ENCODE measurements around the gene NAP1L4.

Gene NAP1L4

DNA sequence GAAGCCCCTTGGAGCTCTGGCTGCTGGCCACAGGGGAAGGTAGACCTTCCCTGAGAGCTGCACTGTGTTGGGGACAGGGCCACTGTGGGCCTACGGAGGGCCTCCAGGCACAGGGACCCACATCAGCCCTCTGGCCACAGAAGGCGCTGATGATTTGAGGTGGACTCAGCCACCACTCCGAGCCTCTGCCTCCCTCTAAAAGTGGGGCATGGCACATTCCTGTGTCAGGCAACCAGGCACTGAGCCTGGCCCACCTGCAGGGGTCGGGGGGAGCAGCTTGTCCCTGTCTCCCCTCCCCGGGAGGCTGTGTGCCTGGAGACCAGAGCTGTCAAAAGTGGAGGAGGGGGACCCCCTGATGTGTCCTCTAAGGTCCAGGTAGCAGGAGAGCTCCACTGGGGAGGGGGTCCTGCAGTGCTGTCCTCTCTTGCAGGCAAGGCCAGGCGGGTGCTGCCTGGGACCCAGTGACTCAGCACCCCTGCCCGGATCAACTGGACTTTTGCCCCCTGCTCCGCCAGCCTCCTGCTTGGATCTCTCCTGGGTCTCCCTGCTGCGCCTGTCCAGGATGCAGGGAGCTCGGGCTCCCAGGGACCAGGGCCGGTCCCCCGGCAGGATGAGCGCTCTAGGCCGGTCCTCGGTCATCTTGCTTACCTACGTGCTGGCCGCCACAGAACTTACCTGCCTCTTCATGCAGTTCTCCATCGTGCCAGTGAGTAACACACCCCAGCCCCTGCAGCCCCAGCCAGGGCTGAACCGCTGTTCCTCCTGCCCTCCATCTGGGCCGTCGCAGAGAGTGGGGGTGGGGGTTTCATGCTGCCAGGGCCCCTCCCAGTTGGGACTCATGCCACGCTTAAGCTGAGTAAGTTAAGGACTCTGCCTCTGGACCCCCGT is 89.1 kb downstream of the NAP1L4 start:
- DNase-seq, result no peak

DNA sequence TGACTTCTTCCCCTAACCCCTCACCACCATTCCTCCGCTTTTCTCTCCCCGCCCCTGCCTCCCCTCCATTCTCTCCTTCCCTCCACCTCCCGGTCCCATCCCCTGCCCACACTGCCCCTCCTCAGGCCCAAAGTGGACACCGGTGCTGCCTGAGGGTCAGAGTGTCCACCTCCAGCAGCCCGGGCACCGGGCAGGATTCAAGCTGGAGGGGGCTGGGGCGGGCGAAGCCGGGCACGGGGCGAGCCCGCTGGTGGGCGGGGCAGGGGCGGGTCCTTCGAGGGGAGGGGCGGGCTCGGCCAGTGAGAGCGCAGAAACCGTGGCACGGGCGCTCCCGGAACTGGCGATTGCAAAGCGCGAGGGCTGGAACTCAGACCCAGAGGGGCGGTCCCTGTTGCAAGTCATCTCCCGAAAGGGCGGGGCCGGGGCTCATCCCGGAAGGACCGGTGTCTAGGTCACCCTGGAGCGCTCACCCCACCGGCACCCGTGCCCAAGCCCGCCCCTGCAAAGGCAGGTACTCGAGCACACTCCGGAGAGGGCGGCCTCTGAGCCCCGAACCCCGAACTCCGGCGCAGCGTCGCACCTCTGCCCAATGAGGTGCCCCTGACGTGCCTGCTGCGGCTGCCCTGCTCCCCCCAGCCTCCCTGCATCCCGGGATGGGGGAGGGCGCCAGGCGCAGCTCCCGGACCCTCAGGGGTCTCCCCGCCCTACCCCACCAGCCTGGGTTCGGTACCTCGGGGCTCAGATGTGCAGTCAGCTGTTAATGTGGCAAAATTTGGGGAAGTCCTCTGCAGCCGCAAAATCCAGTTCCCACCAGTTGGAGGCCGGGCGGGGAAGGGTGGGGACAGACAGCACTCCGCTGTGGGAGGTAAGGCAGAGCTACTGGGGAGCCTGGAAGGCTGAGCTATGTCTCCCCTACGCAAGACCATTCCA is 90.0 kb downstream of the NAP1L4 start:
- DNase-seq, result peak; percentile 66

DNA sequence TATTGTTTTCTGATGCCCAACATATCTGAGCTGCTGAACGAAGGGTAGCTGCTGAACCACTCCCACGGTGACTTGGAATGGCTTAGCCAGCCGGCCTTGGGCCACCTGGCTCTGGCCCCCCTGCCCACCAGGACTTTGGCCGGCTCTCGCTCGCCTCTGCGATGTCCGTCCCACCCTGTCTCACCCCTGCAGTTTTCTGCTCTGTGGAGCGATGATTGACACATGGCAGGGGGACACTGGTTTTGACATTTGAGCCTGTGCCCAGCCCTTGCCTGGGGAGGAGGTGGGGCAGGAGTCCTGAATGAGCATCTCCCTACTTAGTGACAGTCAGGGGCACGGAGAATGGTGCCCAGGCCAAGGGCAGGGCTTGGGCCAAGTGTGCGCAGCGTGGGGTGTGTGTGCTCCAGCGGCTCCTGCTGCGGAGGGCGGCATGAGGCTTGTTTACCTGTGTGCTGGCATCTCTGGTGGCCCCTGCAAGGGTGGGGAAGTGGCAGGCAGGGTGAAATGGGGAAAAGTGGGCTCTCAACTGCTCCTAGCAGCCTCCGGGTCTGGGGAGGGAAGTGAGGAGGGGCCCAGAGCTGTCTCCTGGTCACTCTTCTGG is 90.8 kb downstream of the NAP1L4 start:
- no peak for DNase-seq

DNA sequence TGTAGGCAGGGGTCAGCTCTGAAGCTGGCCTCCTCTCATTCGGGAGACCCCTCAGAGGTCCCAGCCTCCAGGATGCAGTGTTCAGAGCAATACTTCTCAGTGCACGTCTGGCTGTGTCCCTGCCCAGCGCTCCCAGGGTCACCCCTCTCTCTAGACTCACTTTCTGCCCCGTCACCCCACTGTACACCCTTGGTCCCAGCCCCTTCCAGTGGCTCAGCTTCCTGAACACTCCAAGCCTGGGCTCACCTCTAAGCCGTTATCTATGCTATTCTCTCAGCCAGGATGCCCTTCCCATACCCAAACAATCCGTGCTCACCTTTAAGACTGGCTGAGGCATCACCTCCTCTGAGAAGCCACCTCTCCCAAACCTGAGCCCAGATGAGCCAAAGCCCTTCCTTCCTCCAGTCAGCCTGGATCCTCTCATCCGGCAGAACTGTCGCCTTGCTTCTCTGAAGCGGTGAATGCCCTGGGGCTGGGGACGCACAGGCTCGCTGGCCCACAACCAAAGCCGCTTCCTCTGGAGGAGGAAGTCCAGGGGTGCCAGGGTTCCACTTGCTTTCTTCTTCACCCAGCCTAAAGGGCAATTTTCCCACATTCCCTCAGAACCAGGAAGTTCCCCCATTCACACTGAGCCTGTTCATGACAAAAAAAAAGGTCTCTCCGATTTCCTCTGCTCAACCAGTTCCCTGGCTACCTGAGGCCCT is 92.9 kb downstream of the NAP1L4 start:
- DNase-seq, result no peak

DNA sequence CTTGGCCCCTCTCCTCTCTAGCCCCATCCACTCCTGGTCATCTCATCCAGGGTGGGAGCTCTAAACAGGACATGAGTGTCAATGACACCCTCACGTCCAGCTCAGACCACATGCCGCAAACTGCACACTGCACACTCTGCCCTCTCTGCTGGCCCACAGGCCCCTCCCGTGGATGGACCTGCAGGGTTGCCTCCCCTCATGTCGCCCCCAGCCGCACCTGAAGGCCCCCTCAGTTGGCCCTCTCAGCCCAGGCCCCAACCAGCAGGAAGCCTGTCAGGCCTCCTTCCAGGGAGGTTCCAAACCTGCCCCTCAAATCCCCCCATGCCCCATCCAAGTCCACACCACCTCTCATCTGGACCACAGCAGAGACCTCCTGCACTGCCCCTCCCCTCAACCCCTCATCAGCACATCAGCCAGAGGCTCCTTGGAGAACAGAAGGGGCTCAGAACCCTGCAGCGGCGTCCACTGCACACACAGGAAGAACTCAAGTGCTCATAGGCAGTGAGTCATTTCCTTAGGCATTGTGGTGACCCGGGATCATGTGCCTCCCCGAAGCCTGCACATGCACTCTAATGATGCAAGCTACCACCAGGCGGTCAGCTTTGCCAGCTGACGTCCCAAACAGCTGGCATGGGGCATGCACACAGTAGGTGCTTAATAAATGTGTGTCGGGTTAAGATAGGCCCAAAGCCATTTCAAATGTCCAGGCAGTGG is 93.6 kb downstream of the NAP1L4 start:
- DNase-seq, result no peak

DNA sequence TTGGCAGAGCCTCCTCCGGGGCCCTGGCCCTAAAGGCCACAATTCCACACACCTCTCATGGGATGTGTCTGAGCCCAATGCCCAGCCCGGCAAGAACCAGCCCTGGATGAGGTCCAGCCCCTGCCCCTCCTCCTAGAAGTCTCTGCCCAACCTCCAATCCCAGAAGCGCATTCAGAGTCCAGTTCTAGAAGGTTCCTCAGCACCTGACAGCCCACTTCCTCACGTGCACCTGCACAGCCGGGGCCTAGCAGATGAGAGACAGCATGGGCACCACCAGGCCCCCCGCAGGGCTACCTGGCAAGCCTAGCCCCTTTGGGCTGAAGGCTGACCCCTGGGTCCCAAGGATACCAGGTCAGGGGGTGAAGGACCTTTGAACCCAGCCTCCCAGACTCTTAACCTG is 95.1 kb downstream of the NAP1L4 start:
- no peak for DNase-seq

DNA sequence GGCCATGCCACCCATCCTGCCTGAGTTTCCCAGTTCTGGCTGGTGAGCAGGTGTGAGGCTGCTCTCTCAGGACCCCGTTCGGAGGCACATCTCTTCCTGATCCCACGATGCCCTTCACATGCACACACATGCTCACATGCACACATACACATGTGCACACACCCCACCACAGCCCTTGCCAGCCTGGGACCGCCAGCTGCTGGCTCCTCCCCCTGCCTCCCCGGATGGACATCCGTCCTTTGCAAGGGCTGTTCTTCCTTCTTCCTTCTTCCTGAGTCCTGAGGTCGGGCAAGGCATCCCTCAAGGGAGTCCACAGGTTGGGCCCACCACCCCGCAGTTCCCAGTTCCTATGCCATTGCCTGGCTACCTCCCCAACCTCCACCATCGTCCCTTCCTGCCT is 96.1 kb downstream of the NAP1L4 start:
- DNase-seq, result no peak
